ENCODE data around the gene DHRS2. TPM values are rescaled to one million over a fixed set of nuclear protein-coding genes. Genes with fewer than 3 reads are reported as not detected.

The DHRS2 gene
- total RNA-seq: 1.3 and 3.9 TPM in 2 replicates

GRCh38 chr14:23636317-23637211 lies at the start of gene DHRS2:
TSS of gene DHRS2 (plus strand) at chr14:23636364. CDS start at chr14:23638865, 2,501 bp downstream.

Other genes starting within 250 kb of the DHRS2 start
- gene MYH6, start 228.1 kb upstream of the DHRS2 start, total RNA-seq: not detected in 2 replicates
- gene MYH7, start 200.7 kb upstream of the DHRS2 start, total RNA-seq: not detected in 2 replicates
- gene NGDN, start 166.7 kb upstream of the DHRS2 start, total RNA-seq: 34.2 and 41.0 TPM in 2 replicates
- gene ZFHX2, start 84.6 kb upstream of the DHRS2 start, total RNA-seq: 0.30 and 0.97 TPM in 2 replicates
- 13.0 and 24.3 TPM in 2 replicates for gene THTPA, start 80.1 kb upstream of the DHRS2 start, total RNA-seq
- 8.9 and 14.0 TPM in 2 replicates for gene AP1G2, start 68.6 kb upstream of the DHRS2 start, total RNA-seq
- not detected in 2 replicates for gene JPH4, start 57.6 kb upstream of the DHRS2 start, total RNA-seq

Data from smooth muscle cell of the umbilical artery (primary cell).